Measurements from ENCODE around the gene APOE. TPM values are rescaled to one million over a fixed set of nuclear protein-coding genes. Genes with fewer than 3 reads are reported as not detected.

The APOE gene
- total and polyA plus RNA-seq, 9 of the 15 experiments (the other 6 are each of a cell fraction or from before 2014, with no cell fraction given): 0.14 to 180 (median 58.1) TPM; not detected in 1

- TF ChIP-seq ZNF407 (IDR thresholded peaks at IDR 0.05; ENCODE audit: low read depth) (no peak), ZNF347 (CRISPR knock-in tag; IDR thresholded peaks at IDR 0.05; ENCODE audit: low read depth) (no peak), PHTF2 (CRISPR knock-in tag; IDR thresholded peaks at IDR 0.05) (no peak), DNMT1 (IDR thresholded peaks at IDR 0.05) (no peak), NR1H2 (CRISPR knock-in tag; IDR thresholded peaks at IDR 0.05) (no peak), EGR1 (conservative IDR thresholded peaks at IDR 0.05) (peak; percentile 50; the same call in 1 of the 2 replicates), NCOR1 (IDR thresholded peaks at IDR 0.05) (no peak), KLF1 (tag; IDR thresholded peaks at IDR 0.05) (no peak), ZNF696 (CRISPR knock-in tag; conservative IDR thresholded peaks at IDR 0.05) (no peak), KDM4B (IDR thresholded peaks at IDR 0.05; ENCODE audit: borderline replicate concordance in 2 of 2, low read depth in 1 of 2) (no peak), ZBTB12 (CRISPR knock-in tag; IDR thresholded peaks at IDR 0.05) (no peak), ZNF785 (CRISPR knock-in tag; IDR thresholded peaks at IDR 0.05) (no peak), SNAPC5 (CRISPR knock-in tag; IDR thresholded peaks at IDR 0.05) (no peak), FIP1L1 (IDR thresholded peaks at IDR 0.05; ENCODE audit: low read depth, low read length, poor library complexity, severe bottlenecking) (no peak), STAG1 (CRISPR knock-in tag; IDR thresholded peaks at IDR 0.05; ENCODE audit: borderline replicate concordance) (no peak), FOXK2 (conservative IDR thresholded peaks at IDR 0.05 in 1 of 2, IDR thresholded peaks at IDR 0.05 in 1 of 2; ENCODE audit: low read depth in 2 of 2) (no peak), CAMTA2 (CRISPR knock-in tag; conservative IDR thresholded peaks at IDR 0.05) (no peak), ELF2 (CRISPR knock-in tag; IDR thresholded peaks at IDR 0.05) (no peak), MYC (IDR thresholded peaks at IDR 0.05; ENCODE audit: low read depth, low read length) (peak; percentile 40; the same call in 1 of the 2 replicates), MYC (CRISPR knock-in tag; IDR thresholded peaks at IDR 0.05; ENCODE audit: borderline replicate concordance, low read depth) (no peak), SNRNP70 (optimal IDR thresholded peaks at IDR 0.05; ENCODE audit: low read depth, low read length) (no peak)
Observed at GRCh38 chr19:44905437-44906160, at the start of gene APOE (continued).
